Thyroid gland (tissue), 4 donors: ENCODE results near the gene ZBED4.

Experiments
- POLR2A ChIP-seq, 2 donors: fragments of 450-650 bp; IDR thresholded peaks; one replicate each; pipeline ENCODE4 v1.6.1; 2017; ENCODE audit warnings: antibody characterized with exemption in 2 of 2, mild to moderate bottlenecking in 2 of 2, moderate library complexity in 1 of 2
- TF ChIP-seq, protein P1 (sequence below), 6 experiments: fragments of 200-600 bp in 3 of 6; fragments of 450-650 bp in 3 of 6; sonication (generic) in 3 of 6; IDR thresholded peaks; one replicate each; pipeline ENCODE4 v1.5.1; 2016 to 2019; ENCODE audit warnings: antibody characterized with exemption in 6 of 6, mild to moderate bottlenecking in 2 of 6, inconsistent platforms in 1 of 6, moderate library complexity in 1 of 6

GRCh38 chr22:49899530-49899929 lies 45.9 kb downstream of the ZBED4 start:
- TF ChIP-seq, protein P1, sequence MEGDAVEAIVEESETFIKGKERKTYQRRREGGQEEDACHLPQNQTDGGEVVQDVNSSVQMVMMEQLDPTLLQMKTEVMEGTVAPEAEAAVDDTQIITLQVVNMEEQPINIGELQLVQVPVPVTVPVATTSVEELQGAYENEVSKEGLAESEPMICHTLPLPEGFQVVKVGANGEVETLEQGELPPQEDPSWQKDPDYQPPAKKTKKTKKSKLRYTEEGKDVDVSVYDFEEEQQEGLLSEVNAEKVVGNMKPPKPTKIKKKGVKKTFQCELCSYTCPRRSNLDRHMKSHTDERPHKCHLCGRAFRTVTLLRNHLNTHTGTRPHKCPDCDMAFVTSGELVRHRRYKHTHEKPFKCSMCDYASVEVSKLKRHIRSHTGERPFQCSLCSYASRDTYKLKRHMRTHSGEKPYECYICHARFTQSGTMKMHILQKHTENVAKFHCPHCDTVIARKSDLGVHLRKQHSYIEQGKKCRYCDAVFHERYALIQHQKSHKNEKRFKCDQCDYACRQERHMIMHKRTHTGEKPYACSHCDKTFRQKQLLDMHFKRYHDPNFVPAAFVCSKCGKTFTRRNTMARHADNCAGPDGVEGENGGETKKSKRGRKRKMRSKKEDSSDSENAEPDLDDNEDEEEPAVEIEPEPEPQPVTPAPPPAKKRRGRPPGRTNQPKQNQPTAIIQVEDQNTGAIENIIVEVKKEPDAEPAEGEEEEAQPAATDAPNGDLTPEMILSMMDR (IDR thresholded peaks at IDR 0.05) = no peak
- TF ChIP-seq POLR2A (IDR thresholded peaks at IDR 0.05) = no peak
